Renal cortical epithelial cell (primary cell): ENCODE measurements around the gene VN1R5. TPM values are rescaled to one million over a fixed set of nuclear protein-coding genes. Genes with fewer than 3 reads are reported as not detected.

Source experiments
- DNase-seq: peaks from one replicate; pipeline ENCODE4 v3.0.0-alpha.2; 2011; ENCODE audit warnings: low read depth
- total RNA-seq: library from RNA; depleted of rRNA; stranded (reverse); fragments of >200 nt; gene quantifications from 2 replicates; pipeline ENCODE4 v1.2.3, GENCODE V29; 2014

The VN1R5 gene
- total RNA-seq, 1 donor from 2014 or later, result not detected

- no peak for DNase-seq
Observed at GRCh38 chr1:247300491-247301175, 44.8 kb downstream of the VN1R5 start.

- DNase-seq, result no peak
Observed at GRCh38 chr1:247301176-247301540, 45.3 kb downstream of the VN1R5 start.

GRCh38 chr1:247303216-247303615 is 47.3 kb downstream of the VN1R5 start:
- DNase-seq, result no peak

GRCh38 chr1:247304031-247304430 is 48.2 kb downstream of the VN1R5 start:
- DNase-seq, result no peak

Other genes starting within 250 kb of the VN1R5 start
- 1.5 and 3.0 TPM in 2 replicates for gene ZNF695, start 248.0 kb upstream of the VN1R5 start, total RNA-seq
- 5.8 and 8.3 TPM in 2 replicates for gene ZNF670, start 177.3 kb upstream of the VN1R5 start, total RNA-seq
- 14.0 and 18.6 TPM in 2 replicates for gene ZNF669, start 151.7 kb upstream of the VN1R5 start, total RNA-seq
- 79.2 and 110 TPM in 2 replicates for gene ZNF124, start 84.1 kb upstream of the VN1R5 start, total RNA-seq
- gene ZNF496, start 75.8 kb downstream of the VN1R5 start, total RNA-seq, result 15.3 and 23.1 TPM in 2 replicates
- gene NLRP3, start 160.1 kb downstream of the VN1R5 start, total RNA-seq, result 0.70 and 9.9 TPM in 2 replicates
- gene OR2B11, start 202.0 kb downstream of the VN1R5 start, total RNA-seq, result not detected in 2 replicates